ENCODE measurements around the gene TMC8. TPM values are rescaled to one million over a fixed set of nuclear protein-coding genes. Genes with fewer than 3 reads are reported as not detected.

TMC8 gene
- total and polyA plus RNA-seq, 12 donors, result 0.44 to 28.8 (median 6.3) TPM

- Histone ChIP-seq H3K9me3 (replicated peaks in 1 of 3) (no peaks in the 10 kb centered on the region), H3K4me1 (replicated peaks in 1 of 2) (peaks cover 19 to 61% of the 10 kb centered on the region in 2 donors), H3K36me3 (replicated peaks in 1 of 2) (peaks cover 0 to 6% of the 10 kb centered on the region in 2 donors), H3K27me3 (no peaks in the 10 kb centered on the region), H3K27ac (no peak overlapping the region), H3K4me3 (no peak overlapping the region)
- intact Hi-C loops (cut with DNase I), result loop anchor here in 1 of 2 donors (2.0 kb wide), 1 partner anchor 64 kb away; no protein-coding TSS in a partner anchor
- DNase-seq, result peak; percentile 63 to 86 (median 76)
- TF ChIP-seq POLR2A (IDR thresholded peaks at IDR 0.05) (no peak), CTCF (IDR thresholded peaks at IDR 0.05) (peak; percentile 75 to 91 (median 81))
- 23 to 46% (median 33%) methylated on average over 6 to 14 of the region's 14 CpGs for WGBS, 4 donors
These were observed 46.0 kb downstream of the TMC8 start for GRCh38 chr17:78176548-78177025.

- Histone ChIP-seq H3K27me3 (no peaks in the 10 kb centered on the region), H3K4me3 (no peak overlapping the region), H3K4me1 (replicated peaks in 1 of 2) (peaks cover 7 to 33% of the 10 kb centered on the region in 2 donors), H3K36me3 (replicated peaks in 1 of 2) (no peaks in the 10 kb centered on the region), H3K9me3 (replicated peaks in 1 of 3) (no peaks in the 10 kb centered on the region), H3K27ac (peak overlapping the region in 2 of 5 donors; percentile 63 to 65)
- no peak for TF ChIP-seq CTCF (IDR thresholded peaks at IDR 0.05)
- no peak for TF ChIP-seq POLR2A (IDR thresholded peaks at IDR 0.05)
- 73 to 86% (median 77%) methylated on average over 11 to 17 of the region's 17 CpGs for WGBS, 4 donors
- peak in 6 of 7 donors; percentile 61 to 80 (median 76) for DNase-seq
- intact Hi-C loops (cut with DNase I), result no loop called here
These were observed 48.8 kb downstream of the TMC8 start for GRCh38 chr17:78179372-78179771.

- H3K4me3 ChIP-seq, result no peak overlapping the region
- no peaks in the 10 kb centered on the region for H3K9me3 ChIP-seq (replicated peaks in 1 of 3)
- H3K4me1 ChIP-seq (replicated peaks in 1 of 2), result peaks cover 7 to 26% of the 10 kb centered on the region in 2 donors
- H3K27ac ChIP-seq, result peak overlapping the region in 2 of 5 donors; percentile 63 to 65
- DNase-seq, result no peak
- WGBS, 4 donors, result 60 to 80% (median 67%) methylated on average over 12 to 14 of the region's 14 CpGs
- H3K36me3 ChIP-seq (replicated peaks in 1 of 2), result no peaks in the 10 kb centered on the region
- TF ChIP-seq CTCF (IDR thresholded peaks at IDR 0.05) (no peak), POLR2A (IDR thresholded peaks at IDR 0.05) (no peak)
- intact Hi-C loops (cut with DNase I), result no loop called here
- no peaks in the 10 kb centered on the region for H3K27me3 ChIP-seq
These were observed 49.5 kb downstream of the TMC8 start for GRCh38 chr17:78180083-78180482.

- TF ChIP-seq CTCF (IDR thresholded peaks at IDR 0.05) (no peak), POLR2A (IDR thresholded peaks at IDR 0.05) (no peak)
- no peaks in the 10 kb centered on the region for H3K9me3 ChIP-seq (replicated peaks in 1 of 3)
- no peaks in the 10 kb centered on the region for H3K27me3 ChIP-seq
- DNase-seq, result no peak
- peaks cover 7 to 22% of the 10 kb centered on the region in 2 donors for H3K4me1 ChIP-seq (replicated peaks in 1 of 2)
- intact Hi-C loops (cut with DNase I), result no loop called here
- WGBS, 4 donors, result 69 to 76% (median 76%) methylated on average over 2 of the region's 2 CpGs
- no peaks in the 10 kb centered on the region for H3K36me3 ChIP-seq (replicated peaks in 1 of 2)
- H3K27ac ChIP-seq, result peak overlapping the region in 1 of 5 donors; percentile 63
- no peak overlapping the region for H3K4me3 ChIP-seq
These were observed 49.9 kb downstream of the TMC8 start for GRCh38 chr17:78180508-78180907.

All from adrenal gland (tissue), 12 donors.